WTC11 (cell line): ENCODE measurements around the gene C2orf49. TPM values are rescaled to one million over a fixed set of nuclear protein-coding genes. Genes with fewer than 3 reads are reported as not detected.
A peak's percentile ranks its signal among the peaks of the same experiment; 100 is the strongest.

Source experiments
- ATAC-seq: fragments of 200-7000 bp; cut with Tn5 transposase; 2 replicates; pipeline ENCODE4 v1.10.0; 2021; ENCODE audit warnings: mild to moderate bottlenecking, moderate library complexity
- CTCF ChIA-PET: fragments of 300-600 bp; sonication (Branson Sonifier 250); formaldehyde crosslinking; loops from one replicate; lab custom pipeline; 2021; ENCODE audit warnings: antibody characterized with exemption; lab: Charles Lee
- POLR2A ChIA-PET: fragments of 350-600 bp; sonication (Branson Sonifier 250); formaldehyde crosslinking; loops from one replicate; lab custom pipeline; 2021; ENCODE audit warnings: antibody characterized with exemption; lab: Charles Lee
- DNase-seq: peaks from one replicate; pipeline ENCODE4 v3.0.0; 2021; ENCODE audit warnings: low spot score
- H3K27ac Mint-ChIP-seq: 2 replicates; pipeline ENCODE4 v1.8.0; 2021; ENCODE audit warnings: mixed read lengths
- H3K27me3 Mint-ChIP-seq: 2 replicates; pipeline ENCODE4 v1.8.0; 2021; ENCODE audit warnings: low read depth, mild to moderate bottlenecking, moderate library complexity, mixed read lengths
- H3K36me3 Mint-ChIP-seq: 2 replicates; pipeline ENCODE4 v1.8.0; 2021; ENCODE audit warnings: mixed read lengths
- H3K4me1 Mint-ChIP-seq: 2 replicates; pipeline ENCODE4 v1.8.0; 2022; ENCODE audit warnings: mixed read lengths
- H3K4me3 Mint-ChIP-seq: 2 replicates; pipeline ENCODE4 v1.8.0; 2021; ENCODE audit warnings: mild to moderate bottlenecking, moderate library complexity, mixed read lengths
- H3K9me3 Mint-ChIP-seq: 2 replicates; pipeline ENCODE4 v1.8.0; 2021; ENCODE audit warnings: mixed read lengths
- ARID4B ChIP-seq: sonication (generic); formaldehyde crosslinking; IDR thresholded peaks from 2 replicates; pipeline ENCODE4 v1.8.0; 2023; ENCODE audit warnings: missing genetic modification reagents, mild to moderate bottlenecking, borderline replicate concordance
- E2F5 ChIP-seq: sonication (generic); formaldehyde crosslinking; IDR thresholded peaks from 2 replicates; pipeline ENCODE4 v1.8.1; 2022; ENCODE audit warnings: mild to moderate bottlenecking, moderate library complexity, missing genetic modification reagents
- ERG ChIP-seq: fragments of 250-450 bp; sonication (Bioruptor Pico); IDR thresholded peaks from 2 replicates; pipeline ENCODE4 v1.8.0; 2021; ENCODE audit warnings: mild to moderate bottlenecking
- ESRRA ChIP-seq: sonication (generic); formaldehyde crosslinking; IDR thresholded peaks from 2 replicates; pipeline ENCODE4 v1.8.1; 2022; ENCODE audit warnings: mild to moderate bottlenecking, missing genetic modification reagents, borderline replicate concordance
- GABPB1 ChIP-seq: sonication (generic); formaldehyde crosslinking; IDR thresholded peaks from 2 replicates; pipeline ENCODE4 v1.8.1; 2023; ENCODE audit warnings: mild to moderate bottlenecking, missing genetic modification reagents
- IRF2 ChIP-seq: sonication (generic); formaldehyde crosslinking; IDR thresholded peaks from 2 replicates; pipeline ENCODE4 v1.8.0; 2022; ENCODE audit warnings: low read depth, missing genetic modification reagents, borderline replicate concordance
- JAZF1 ChIP-seq: fragments of 250-450 bp; sonication (Bioruptor Pico); IDR thresholded peaks from 2 replicates; pipeline ENCODE4 v1.9.0; 2021; ENCODE audit warnings: moderate library complexity, mild to moderate bottlenecking, inconsistent platforms
- MAX ChIP-seq: sonication (generic); formaldehyde crosslinking; IDR thresholded peaks from 2 replicates; pipeline ENCODE4 v1.8.0; 2022; ENCODE audit warnings: mild to moderate bottlenecking, missing genetic modification reagents
- MLX ChIP-seq: sonication (generic); formaldehyde crosslinking; IDR thresholded peaks from 2 replicates; pipeline ENCODE4 v1.8.1; 2023; ENCODE audit warnings: mild to moderate bottlenecking, missing genetic modification reagents, moderate library complexity
- NFE2L1 ChIP-seq: sonication (generic); formaldehyde crosslinking; IDR thresholded peaks from 2 replicates; pipeline ENCODE4 v1.8.1; 2023; ENCODE audit warnings: missing genetic modification reagents
- RELA ChIP-seq: sonication (generic); formaldehyde crosslinking; IDR thresholded peaks from 2 replicates; pipeline ENCODE4 v1.8.1; 2022; ENCODE audit warnings: missing genetic modification reagents, mild to moderate bottlenecking, borderline replicate concordance
- TEAD1 ChIP-seq: sonication (generic); formaldehyde crosslinking; IDR thresholded peaks from 2 replicates; pipeline ENCODE4 v1.8.0; 2022; ENCODE audit warnings: mild to moderate bottlenecking, missing genetic modification reagents
- TEAD4 ChIP-seq: sonication (generic); formaldehyde crosslinking; IDR thresholded peaks from 2 replicates; pipeline ENCODE4 v1.8.0; 2022; ENCODE audit warnings: mild to moderate bottlenecking, missing genetic modification reagents
- ZBTB21 ChIP-seq: sonication (generic); formaldehyde crosslinking; IDR thresholded peaks from 2 replicates; pipeline ENCODE4 v1.8.1; 2023; ENCODE audit warnings: mild to moderate bottlenecking, missing genetic modification reagents, borderline replicate concordance
- ZNF219 ChIP-seq: sonication (generic); formaldehyde crosslinking; IDR thresholded peaks from 2 replicates; pipeline ENCODE4 v1.8.0; 2023; ENCODE audit warnings: missing genetic modification reagents, mild to moderate bottlenecking, borderline replicate concordance
- ZNF232 ChIP-seq: sonication (generic); formaldehyde crosslinking; IDR thresholded peaks from 2 replicates; pipeline ENCODE4 v1.8.0; 2022; ENCODE audit warnings: mild to moderate bottlenecking, missing genetic modification reagents
- ZNF512 ChIP-seq: sonication (generic); formaldehyde crosslinking; IDR thresholded peaks from 2 replicates; pipeline ENCODE4 v1.8.1; 2022; ENCODE audit warnings: missing genetic modification reagents, borderline replicate concordance
- ZSCAN18 ChIP-seq: fragments of 250-450 bp; sonication (Bioruptor Pico); IDR thresholded peaks from 2 replicates; pipeline ENCODE4 v2.1.2; 2022; ENCODE audit warnings: mild to moderate bottlenecking, moderate library complexity
- total RNA-seq: library from RNA; stranded (reverse); gene quantifications from 3 replicates; pipeline ENCODE4 v1.2.3, GENCODE V29; 2021
- TF ChIP-seq, protein P1 (sequence below): sonication (generic); formaldehyde crosslinking; IDR thresholded peaks from 2 replicates; pipeline ENCODE4 v1.8.0; 2022; ENCODE audit warnings: mild to moderate bottlenecking, missing genetic modification reagents

The C2orf49 gene
- total RNA-seq, 1 experiment from 2014 or later = 15.9 TPM

DNA sequence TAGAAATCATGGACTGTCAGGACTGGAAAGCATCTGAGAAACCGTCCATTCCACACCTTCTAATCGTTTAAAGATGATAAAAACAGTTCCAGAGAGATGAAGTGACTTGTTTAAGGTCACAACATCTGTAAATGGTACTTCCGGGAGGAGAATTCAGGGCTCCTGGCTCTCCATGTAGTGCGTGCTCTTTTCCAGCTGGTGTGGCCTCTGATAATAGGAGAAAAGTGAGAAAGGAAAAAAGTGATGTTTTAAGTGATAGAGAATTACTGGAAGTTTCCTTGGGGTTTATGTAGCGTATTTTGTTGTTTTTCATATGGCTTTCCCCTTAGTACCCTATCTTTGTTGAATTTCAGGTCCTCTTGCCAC lies 663 bp downstream of the C2orf49 start (continued):
- TF ChIP-seq, protein P1, sequence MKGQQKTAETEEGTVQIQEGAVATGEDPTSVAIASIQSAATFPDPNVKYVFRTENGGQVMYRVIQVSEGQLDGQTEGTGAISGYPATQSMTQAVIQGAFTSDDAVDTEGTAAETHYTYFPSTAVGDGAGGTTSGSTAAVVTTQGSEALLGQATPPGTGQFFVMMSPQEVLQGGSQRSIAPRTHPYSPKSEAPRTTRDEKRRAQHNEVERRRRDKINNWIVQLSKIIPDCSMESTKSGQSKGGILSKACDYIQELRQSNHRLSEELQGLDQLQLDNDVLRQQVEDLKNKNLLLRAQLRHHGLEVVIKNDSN (CRISPR knock-in tag) = no peak
- TF ChIP-seq, all 79 proteins: peak for 0

GRCh38 chr2:105339414-105339813 lies 2.1 kb downstream of the C2orf49 start:
- Mint-ChIP-seq H3K9me3 (no peaks in the 10 kb centered on the region), H3K27me3 (no peaks in the 10 kb centered on the region)
- TF ChIP-seq GABPB1 (peak; percentile 44; the same call in 1 of the 2 replicates), TEAD4 (CRISPR knock-in tag) (no peak)
- TF ChIP-seq, all 79 proteins: peak for 1
- Mint-ChIP-seq H3K4me3 (peak overlapping the region; percentile 100), H3K4me1 (peaks cover 14% of the 10 kb centered on the region), H3K36me3 (peaks cover 32% of the 10 kb centered on the region), H3K27ac (no peak overlapping the region)
- ATAC-seq (no peak), DNase-seq (no peak)
- POLR2A ChIA-PET = no interaction called here
- CTCF ChIA-PET = no interaction called here

- Mint-ChIP-seq H3K27ac (no peak overlapping the region), H3K4me3 (no peak overlapping the region), H3K4me1 (no peaks in the 10 kb centered on the region), H3K9me3 (no peaks in the 10 kb centered on the region), H3K36me3 (peaks cover 65% of the 10 kb centered on the region), H3K27me3 (no peaks in the 10 kb centered on the region)
- ATAC-seq = no peak
- ChIA-PET CTCF (interaction anchor here (1.0 to 1.4 kb wide), 4 partner anchors 9 to 176 kb away, joined by 3 to 7 read pairs (median 4); no protein-coding TSS in a partner anchor), POLR2A (no interaction called here)
- DNase-seq = no peak
- TF ChIP-seq MLX (no peak), RELA (no peak), TEAD1 (CRISPR knock-in tag) (no peak), JAZF1 (CRISPR knock-in tag) (no peak), ERG (CRISPR knock-in tag) (no peak), IRF2 (no peak), ARID4B (CRISPR knock-in tag) (no peak), E2F5 (no peak), ZSCAN18 (no peak), MAX (CRISPR knock-in tag) (no peak), ZNF232 (CRISPR knock-in tag) (no peak), ZBTB21 (CRISPR knock-in tag) (no peak), NFE2L1 (CRISPR knock-in tag) (no peak), ESRRA (CRISPR knock-in tag) (no peak), ZNF512 (CRISPR knock-in tag) (no peak), ZNF219 (no peak)
Observed at GRCh38 chr2:105344704-105345345, 7.5 kb downstream of the C2orf49 start.
